HCEC 1CT (cell line): Measurements from ENCODE around the gene DPP6.

ENCODE experiments used
- DNase-seq: peaks from one replicate; pipeline ENCODE4 v3.0.0-alpha.2; 2017

The DPP6 gene

DNA sequence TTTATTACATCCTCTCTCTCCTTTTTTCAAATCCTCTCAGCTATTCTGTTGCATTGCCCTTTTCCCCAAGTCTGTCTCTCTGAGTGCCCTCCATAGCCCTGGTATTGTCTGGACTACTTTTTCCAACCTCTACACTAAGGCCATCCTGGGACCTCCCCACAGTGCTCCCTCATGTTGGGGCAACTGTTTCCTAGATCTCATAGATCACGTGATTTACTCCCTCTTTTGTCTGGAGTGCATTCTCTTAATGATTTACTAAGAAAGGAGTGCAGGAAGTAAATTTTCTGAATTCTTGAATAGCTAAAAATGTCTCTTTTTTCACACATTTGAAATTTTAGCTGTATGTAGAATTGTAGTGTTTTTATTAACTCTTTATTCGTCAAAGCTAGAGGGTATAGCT, 733.7 kb downstream of the DPP6 start:
- no peak for DNase-seq

DNA sequence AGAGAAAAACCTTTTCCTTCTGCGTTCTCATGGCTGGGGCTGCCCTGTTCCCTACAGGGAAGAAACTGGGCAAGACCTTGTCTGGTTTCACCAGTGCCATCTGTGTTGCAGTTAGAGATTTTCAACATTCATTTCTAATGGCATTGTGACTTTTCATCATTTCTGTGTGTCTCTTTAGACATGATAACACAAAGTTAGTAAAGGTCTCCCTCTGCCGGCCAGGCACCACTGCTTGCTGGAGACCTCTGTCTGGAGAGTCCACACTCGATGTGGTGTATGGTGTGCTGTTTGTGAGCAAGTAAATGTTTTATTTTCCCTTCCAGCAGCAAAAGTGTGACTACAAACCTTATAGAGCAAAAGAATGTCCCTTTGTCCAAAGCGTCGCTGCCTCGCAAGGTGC, 737.2 kb downstream of the DPP6 start:
- no peak for DNase-seq

DNA sequence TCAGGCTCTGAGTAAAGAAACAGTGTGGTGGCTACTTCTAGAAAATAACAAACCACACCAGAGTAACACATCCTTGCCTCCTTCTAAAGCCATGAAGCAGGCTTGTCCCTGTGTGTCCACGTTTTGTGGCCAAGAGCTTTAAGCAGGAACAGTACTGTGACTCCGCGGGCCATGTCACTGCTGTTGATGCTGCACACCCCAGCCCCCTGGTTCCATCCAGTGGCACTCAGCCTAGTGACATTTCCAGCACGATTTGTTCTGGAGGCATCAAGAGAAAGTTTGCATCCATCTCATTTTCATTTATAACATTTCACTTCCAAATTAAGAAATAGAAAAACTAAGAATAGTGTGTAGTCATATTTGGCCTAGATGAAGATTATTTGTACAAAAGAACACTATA, 739.4 kb downstream of the DPP6 start:
- no peak for DNase-seq

DNA sequence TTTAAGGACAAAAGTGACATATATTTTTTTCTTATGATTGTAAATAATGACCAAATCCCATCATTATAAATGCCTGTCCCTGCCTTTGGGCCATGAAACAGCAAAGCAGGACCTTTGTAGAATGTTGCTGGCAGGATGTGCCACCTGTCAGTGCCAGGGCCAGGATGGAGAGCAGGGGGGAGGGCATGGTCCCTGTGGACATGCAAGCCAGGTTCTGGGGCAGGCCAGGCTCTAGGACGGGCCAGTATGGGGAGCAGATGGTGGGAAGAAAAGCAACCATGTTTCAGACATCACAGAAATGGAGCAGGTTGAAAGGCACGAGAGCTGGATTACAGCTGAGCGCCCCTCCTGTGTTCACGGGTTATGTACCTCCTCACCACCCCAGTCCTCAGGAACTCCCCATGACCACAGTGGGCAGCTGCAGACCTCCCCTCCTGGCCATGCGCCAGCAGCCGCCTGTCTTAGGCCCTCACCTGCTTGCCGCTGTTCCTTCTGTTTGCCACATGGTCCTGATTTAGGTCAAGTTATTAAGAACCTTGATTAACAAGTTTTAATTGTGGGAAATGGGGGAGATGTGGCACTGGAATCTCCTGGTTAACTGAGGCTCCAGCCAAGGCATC, 740.3 kb downstream of the DPP6 start:
- DNase-seq: no peak

DNA sequence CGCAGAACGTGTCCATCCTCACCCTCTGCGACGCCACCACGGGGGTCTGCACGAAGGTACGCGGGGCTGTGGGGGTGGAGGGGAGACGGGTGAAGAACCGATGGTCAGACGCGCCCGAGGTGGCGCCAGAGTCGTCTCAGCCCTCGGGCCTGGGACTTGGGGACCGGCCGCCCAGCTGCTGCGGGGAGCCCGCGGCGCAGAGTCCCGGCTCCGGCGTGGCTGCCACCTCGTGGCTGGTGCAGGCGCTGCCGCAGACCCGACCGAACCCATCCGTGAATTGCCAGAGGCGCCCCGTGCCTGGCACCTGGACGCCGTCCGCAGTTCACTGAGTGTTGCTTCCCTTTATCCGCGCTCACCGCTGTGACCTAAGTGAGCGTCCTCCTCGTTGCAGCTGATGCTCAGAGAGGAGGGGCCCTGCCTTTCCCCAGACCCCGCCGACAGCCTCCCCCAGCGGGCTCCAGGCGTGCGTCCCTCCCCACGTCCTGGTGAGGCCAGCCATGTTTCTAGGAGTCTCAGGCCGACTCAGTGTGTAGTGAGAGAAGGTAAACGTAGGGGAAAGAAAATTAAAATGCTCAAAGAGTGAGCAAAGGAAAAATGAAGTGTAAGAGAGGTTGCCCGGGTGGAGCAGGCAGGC, 742.1 kb downstream of the DPP6 start:
- DNase-seq: no peak

DNA sequence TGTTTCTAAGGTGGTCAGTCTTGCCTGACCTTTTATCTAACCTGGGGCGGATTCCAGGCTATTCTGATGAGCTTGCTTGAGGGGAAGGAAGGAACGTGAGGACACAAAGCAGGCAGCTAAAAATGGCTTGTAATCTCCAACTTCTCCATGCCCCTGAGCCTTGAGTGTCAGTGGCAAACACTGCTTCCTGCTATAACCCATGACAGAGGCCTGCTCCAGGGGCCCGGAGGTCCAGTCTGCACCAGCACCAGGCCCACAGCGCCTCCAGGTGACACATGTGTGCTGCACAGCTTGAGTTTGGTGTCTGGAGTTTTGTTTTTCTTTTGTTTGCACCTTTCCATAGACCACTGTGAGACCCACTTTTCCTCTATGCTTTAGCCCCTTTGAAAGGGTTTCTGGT, 742.8 kb downstream of the DPP6 start:
- no peak for DNase-seq

DNA sequence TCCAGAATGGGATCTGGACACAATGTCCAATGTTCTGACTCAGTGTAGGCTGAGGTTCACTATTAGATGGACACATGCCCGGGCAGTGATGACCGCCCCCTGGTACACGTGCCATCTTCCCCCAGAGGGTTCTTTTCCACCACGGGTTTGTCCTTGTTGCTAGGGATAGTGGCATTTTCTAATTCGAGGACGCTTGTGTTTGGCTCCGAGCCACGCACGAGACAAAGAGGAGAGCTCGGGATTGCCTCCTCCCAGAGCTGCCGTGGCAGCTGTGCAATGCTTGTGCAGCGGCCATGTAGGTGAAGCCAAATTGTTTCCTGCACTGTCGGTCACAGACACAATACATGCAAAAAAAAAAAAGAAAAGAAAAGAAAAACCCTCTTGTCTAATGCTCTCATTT, 743.2 kb downstream of the DPP6 start:
- no peak for DNase-seq

DNA sequence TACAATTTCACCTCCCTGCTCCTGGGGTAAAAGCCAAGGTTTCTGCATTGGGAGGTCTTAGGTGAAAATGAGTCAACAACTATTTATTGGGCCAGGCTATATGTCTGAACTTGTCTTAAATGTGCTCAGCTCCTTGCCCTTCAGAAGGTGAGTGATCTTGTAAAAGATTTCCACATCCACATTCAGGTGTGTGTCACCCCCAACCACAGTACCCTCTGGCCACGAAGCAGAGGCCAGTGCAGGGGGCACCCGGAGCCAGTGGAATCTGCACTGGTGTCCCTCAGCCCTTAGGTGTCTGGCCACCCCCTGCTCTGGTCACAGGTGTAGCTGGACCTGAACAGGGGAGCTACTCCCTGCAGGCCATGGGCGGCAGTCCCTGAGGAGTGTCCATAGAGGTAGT, 752.3 kb downstream of the DPP6 start:
- DNase-seq: no peak

DNA sequence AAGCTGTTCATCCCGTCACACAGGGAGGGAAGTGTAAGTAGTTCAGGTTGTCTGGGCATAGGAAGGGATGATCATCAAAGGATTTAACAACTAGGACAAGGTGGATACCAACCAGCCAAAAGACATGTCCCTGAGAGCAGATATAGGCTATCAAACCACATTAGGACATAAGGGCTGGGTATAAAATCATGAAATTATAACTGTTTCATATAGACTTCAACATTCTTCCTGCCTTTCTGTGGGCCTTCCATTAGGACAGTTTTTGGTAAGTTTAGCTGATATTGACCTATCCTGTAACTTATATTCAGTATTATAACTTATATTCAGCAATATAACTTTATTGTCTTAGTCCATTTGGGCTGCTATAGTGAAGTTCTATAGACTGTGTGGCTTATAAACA, 759.8 kb downstream of the DPP6 start:
- DNase-seq: no peak

DNA sequence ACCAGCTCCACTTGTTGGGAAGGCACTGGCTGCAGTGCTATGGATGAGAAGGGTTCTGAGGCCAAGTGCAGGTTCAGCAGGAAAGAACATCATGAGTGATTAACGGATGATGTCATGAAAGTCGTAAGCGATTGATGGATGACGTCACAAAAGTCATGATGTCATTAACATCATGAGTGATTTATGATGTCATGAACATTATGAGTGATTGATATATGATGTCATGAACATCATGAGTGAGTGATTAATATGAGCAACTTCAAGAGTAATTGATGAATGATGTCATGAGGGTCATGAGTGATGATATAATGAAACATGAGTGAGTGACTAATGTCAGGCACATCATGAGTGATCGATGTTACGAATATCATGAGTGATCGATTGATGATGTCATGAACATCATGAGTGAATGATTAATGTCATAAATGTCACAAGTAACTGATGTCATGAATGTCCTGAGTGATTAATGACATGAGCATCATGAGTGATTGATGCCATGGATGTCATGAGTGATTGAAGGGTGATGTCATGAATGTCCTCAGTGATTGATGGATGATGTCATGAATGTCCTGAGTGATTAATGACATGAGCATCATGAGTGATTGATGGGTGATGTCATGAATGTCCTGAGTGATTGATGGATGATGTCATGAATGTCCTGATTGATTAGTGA, 765.2 kb downstream of the DPP6 start:
- no peak for DNase-seq

DNA sequence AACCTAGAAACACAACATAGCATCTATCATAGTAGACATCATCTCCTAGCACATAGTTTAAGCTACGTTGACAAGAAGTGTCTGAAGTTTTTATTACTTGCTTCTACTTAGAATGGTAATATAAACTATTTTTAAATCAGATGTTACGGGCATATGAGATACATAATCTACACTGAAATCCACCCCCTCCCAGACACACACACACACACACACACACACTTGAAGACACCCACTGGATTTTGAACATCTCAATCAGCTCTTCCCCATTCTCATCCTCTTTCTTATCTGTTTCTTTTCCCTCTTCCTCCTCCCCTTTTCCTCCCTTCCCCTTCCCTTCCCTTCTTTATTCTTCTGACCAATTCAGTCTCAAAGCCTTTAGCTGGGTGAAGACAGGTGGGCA, 774.8 kb downstream of the DPP6 start:
- DNase-seq: no peak

DNA sequence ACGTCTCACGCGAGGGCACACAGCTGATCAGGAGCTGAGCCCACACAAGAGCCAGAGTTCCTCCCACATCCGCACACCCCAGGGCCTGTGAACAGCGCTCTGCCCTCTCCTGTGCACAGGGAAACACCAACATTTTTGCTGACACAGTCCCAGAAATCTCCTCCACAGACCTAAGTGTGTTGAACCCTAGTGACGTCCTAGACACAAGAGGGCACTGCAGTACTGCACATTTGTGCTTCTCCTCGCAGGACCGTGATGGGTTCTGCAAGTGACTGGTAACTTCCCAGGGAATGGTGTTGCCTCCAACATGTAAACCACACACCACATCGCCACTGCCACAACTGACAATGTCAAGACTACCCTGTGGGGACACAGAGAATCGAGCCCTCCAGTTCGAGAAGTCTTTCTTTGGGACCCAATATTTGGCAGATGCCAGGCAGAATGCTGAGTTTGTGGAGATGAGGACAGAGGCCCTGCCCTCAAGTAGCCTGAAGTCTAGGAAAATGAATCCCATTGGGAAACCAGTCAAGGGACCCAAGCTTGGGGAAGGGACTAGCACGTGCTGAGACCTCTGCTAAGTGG, 780.5 kb downstream of the DPP6 start:
- DNase-seq: no peak

DNA sequence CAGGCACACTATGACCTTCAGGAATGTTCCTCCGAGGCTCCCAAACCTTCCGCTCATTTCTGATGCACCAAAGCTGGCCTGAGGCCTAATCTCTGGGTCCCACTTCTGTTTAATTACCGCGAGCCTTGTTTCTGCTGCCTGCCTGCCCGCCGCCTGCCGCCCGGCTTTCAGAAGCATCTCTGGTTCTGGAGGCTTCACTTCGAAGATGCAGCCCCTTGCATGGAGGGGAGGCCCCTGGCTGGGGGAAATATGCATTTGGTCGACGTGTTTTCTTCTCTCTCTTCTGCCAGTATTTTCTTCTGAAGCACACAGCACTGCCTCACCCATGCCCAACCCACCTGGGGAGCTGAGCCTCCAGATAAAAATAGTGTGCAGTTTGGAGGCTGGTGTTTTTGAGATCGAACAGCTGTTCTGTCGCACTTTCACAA, 783.8 kb downstream of the DPP6 start:
- no peak for DNase-seq

DNA sequence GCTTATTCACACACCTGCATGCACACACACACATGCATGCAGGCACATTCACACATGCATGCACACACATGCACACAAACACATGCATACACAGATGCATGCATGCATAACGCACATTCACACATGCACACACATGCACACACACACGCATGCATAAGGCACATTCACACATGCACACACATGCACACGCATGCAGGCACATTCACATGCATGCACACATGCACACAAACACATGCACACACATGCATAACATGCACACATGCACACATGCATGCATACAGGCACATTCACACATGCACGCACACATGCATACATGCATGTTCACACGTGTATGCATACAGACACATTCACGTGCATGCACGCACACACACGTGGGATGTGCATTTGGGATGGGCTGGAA, 784.9 kb downstream of the DPP6 start:
- no peak for DNase-seq

DNA sequence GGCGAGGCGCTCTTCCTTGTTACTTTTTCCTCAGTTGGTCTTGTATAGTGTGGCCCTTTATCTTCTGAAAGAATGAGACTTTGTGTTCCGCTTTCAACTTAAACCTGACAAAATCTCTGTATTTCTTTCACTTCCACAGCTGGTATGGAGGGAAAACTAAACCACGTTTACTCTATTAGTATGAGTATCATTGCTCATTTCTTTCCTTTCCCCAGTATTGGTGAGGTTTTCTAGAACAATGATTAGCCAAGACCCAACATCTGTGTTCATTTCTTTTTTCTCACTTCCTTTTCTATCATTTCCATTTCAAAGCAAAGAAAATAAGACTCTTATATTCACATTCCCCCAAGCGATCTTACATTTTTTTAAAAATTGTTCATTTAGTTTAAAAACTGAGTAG, 785.4 kb downstream of the DPP6 start:
- DNase-seq: no peak

DNA sequence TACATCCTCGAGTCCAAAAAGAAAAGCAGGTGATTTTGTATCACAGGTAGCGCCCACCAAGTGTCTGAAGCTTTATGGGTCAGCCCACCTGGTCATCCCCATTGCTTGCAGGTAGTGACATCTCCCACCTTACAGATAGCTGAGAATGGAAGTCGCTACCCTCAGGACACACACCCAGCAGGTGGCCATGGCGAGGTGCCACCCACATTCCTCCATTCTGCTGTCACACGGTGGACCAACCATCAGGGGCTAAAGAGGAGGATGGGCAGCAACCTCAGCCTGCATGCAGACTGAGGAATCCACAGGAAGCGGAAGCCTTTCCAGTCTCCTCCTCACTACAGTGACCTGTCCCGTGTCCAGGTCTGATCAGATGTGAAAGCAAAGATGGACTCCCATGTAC, 787.9 kb downstream of the DPP6 start:
- DNase-seq: no peak

DNA sequence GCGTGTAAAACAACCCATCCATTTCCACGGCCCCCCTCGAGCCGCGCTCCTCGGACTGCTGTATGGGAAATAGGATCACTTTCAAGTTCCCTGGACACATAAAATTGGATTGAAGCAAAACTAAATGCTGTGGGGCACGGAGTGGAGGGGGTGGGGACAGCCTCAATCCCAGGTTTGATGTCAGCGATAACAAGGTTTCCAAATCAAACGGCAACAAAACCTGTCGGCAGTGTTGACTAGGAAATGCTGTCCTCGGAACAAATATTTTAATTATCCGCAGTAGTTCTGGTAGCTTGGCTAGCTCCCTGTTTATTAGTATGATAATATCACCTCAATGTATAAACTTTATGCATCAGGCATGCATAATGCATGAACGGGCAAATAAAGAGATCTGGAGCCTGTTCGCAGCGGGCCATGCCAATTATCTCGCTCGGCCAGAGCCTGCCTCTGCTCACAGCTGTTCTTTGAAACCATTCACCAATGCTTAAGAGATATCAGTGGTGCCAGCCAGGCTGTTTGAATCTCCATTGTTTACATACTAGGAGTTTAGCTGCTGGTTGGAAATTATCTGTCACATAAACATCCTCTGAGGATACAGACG, 789.6 kb downstream of the DPP6 start:
- no peak for DNase-seq

DNA sequence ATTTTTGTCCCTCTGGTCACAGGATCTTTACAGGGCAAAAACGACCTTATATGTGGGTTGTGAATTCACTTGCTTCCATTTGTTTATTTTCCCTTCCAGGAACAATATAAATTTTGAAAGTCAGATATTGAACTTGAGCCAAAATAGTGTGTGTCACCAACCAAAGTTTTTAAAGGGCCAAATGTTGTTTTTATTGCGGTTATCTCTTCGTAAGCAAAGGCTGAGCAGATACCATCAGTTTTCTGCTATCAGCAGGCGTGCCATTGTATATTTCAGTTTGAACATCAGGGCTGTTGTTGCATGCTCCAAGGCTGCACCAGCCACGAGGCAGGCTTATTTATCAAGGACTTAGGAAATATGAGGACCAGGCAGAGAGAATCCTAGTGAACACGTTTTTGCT, 790.4 kb downstream of the DPP6 start:
- DNase-seq: no peak

DNA sequence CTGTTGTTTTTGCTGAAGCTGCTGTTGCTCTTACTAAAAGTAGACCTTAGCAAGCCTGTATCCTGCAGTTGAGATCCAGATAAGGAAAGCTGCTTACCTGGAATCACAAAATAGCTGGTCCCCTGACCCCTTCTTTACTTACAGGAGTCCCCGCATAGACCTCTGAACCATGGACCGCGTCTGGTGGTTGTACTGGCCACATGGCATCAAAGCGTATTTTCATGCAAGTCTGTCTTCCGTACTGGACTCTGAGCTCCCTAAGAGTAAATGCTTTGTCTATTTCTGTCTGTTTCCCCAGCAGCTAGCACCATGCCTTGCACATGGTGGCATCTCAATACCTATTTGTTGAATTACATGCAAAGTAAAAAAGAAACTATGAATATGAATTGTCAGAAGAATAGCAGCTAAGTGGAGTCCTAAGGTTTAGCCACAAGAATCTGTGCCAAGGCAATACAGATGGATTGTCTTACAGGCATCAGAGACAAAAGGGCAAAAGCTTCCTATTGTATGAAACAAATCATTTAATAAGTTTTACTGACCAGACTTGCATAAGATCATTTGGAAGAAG, 791.6 kb downstream of the DPP6 start:
- DNase-seq: no peak

DNA sequence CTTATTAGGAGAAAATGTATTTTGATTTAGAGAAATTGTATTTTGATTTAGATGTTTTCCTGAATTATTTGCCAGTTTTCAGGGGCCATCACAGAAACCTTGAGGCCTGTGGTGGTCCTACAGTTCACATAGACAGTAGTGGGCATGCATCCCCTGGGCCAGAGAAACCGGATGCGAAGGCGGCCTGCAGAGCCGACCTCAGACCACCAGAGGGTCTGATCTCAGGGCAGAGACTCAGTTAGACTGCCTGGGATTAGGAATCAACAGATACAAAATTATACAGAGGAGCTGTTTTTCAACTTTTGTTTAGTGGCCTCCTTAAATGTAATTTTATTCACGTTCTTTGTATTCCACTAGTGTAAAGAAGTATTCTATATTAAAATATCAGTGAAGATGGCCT, 792.3 kb downstream of the DPP6 start:
- DNase-seq: no peak

DNA sequence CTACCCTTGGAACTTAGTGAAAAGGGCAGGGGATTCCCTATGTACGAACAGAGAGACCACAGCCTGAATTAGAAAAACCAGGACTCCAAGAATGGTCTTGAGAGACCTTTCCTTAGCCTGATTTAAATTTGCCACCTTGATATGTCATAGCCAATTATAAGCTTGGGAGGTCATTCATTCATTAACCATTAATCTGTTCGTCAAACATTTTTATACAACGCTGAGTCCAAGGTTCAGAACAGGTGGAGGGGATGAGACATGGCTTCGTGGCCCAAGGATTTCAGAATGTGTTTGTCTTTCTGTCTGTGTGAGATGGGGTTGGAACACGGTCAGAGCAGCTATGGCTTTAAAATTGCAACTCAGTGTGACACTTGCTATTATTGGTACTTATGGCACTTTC, 792.8 kb downstream of the DPP6 start:
- no peak for DNase-seq

DNA sequence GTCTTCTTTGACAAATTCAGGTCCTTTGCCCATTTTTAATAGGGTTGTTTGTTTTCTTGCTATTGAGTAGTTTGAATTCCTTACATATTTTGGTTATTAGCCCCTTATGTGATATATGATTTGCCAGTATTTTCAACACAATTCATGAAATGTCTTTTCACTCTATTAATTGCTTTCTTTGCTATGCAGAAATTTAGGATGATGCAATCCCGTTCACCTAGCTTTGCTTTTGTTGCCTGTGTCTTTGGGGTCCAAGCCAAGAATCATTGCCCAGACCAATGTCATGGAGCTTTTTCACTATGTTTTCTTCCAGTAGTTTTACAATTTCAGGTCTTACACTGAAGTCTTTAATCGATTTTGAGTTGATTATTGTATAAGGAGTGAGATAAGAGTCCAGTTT, 796.3 kb downstream of the DPP6 start:
- DNase-seq: no peak

DNA sequence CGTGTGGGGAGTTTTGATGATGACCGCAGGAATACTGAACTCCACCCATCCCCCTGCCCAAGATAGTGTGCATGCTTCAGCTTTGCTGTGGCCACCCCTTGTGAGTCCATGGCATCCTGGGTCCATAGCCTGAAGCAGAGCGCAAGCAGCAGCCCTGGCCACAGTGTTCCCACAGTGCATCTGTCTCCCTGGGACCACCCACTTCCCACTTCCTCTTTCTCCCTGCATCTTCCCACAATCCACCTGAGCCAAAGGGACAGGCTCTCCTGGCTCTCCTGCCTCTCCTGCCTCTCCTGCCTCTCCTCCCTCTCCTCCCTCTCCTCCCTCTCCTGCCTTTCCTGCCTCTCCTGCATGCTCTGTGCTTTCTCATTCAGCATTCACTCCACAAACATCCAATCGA, 800.0 kb downstream of the DPP6 start:
- DNase-seq: no peak
